ENCODE data around the gene SCG5. TPM values are rescaled to one million over a fixed set of nuclear protein-coding genes. Genes with fewer than 3 reads are reported as not detected.

SCG5 gene
- total and polyA plus RNA-seq, 2 of the 13 experiments (the other 11 are each of a cell fraction or from before 2014, with no cell fraction given): 2.3 to 3.5 TPM

DNA sequence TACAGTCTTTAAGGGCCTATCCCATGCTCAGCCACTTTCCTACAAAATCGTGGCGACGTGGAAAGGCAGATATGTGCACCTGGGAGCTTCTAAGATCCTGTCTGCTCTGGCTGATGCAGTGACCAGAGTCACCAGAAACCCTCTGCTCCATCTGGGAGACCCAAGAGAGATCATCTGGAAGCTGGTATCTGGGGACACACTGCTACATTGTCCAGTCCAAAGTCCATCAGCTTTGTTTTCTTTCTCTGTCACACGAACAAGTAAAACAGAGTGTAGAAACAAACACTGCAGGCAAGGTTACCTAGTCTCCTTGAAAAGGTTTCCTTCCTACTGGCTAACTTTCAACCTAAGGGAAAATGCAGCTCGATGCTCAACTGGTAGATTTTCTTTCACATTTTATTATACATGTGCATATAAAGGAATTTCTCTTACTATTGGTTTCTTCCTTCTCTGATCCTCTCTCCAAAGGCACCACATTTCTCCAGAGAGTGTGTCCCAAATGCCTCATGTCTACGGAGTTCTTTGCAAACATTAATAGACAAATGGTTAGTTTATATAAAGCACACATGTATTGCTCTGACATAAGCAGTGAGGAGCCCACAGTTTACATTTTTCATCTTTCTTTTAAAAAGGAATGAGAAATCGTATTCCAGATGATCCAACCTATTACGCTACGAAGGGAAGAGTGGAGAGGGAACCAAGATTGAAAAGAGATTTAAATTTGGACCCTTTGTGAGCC, 68.0 kb downstream of the SCG5 start (continued):
- peak; percentile 86 for TF ChIP-seq HMG20A (CRISPR knock-in tag; IDR thresholded peaks at IDR 0.05; ENCODE audit: borderline replicate concordance)
- TF ChIP-seq HMG20B (CRISPR knock-in tag; conservative IDR thresholded peaks at IDR 0.05): no peak
- TF ChIP-seq SATB2 (CRISPR knock-in tag; IDR thresholded peaks at IDR 0.05): no peak
- no peak for TF ChIP-seq ZFP41 (CRISPR knock-in tag; IDR thresholded peaks at IDR 0.05; ENCODE audit: borderline replicate concordance)
- TF ChIP-seq HOXA9 (CRISPR knock-in tag; IDR thresholded peaks at IDR 0.05; ENCODE audit: borderline replicate concordance): no peak
- no peak for TF ChIP-seq NR2F6 (IDR thresholded peaks at IDR 0.05)
- 0 out of 2 replicates have a peak, but pooled peaks have one; percentile 11 for TF ChIP-seq NR2F6 (CRISPR knock-in tag; IDR thresholded peaks at IDR 0.05)
- TF ChIP-seq, protein P1, sequence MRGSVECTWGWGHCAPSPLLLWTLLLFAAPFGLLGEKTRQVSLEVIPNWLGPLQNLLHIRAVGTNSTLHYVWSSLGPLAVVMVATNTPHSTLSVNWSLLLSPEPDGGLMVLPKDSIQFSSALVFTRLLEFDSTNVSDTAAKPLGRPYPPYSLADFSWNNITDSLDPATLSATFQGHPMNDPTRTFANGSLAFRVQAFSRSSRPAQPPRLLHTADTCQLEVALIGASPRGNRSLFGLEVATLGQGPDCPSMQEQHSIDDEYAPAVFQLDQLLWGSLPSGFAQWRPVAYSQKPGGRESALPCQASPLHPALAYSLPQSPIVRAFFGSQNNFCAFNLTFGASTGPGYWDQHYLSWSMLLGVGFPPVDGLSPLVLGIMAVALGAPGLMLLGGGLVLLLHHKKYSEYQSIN (CRISPR knock-in tag; IDR thresholded peaks at IDR 0.05; ENCODE audit: borderline replicate concordance): no peak
- TF ChIP-seq ZNF20 (CRISPR knock-in tag; IDR thresholded peaks at IDR 0.05): no peak
- TF ChIP-seq IKZF1 (IDR thresholded peaks at IDR 0.05): no peak
- TF ChIP-seq JUNB (CRISPR knock-in tag; IDR thresholded peaks at IDR 0.05; ENCODE audit: borderline replicate concordance): no peak
- no peak for TF ChIP-seq NFKB2 (CRISPR knock-in tag; IDR thresholded peaks at IDR 0.05; ENCODE audit: borderline replicate concordance)
- TF ChIP-seq KLF16 (CRISPR knock-in tag; IDR thresholded peaks at IDR 0.05): no peak
- no peak for TF ChIP-seq ZKSCAN5 (CRISPR knock-in tag; IDR thresholded peaks at IDR 0.05)
- no peak for TF ChIP-seq MED8 (CRISPR knock-in tag; IDR thresholded peaks at IDR 0.05; ENCODE audit: insufficient replicate concordance)
- TF ChIP-seq ZNF644 (CRISPR knock-in tag; IDR thresholded peaks at IDR 0.05; ENCODE audit: low read depth): peak; percentile 82
- no peak for TF ChIP-seq ZBTB3 (CRISPR knock-in tag; IDR thresholded peaks at IDR 0.05; ENCODE audit: borderline replicate concordance, low read depth)
- no peak for TF ChIP-seq MED13 (CRISPR knock-in tag; IDR thresholded peaks at IDR 0.05)
- no peak for TF ChIP-seq CBX5 (CRISPR knock-in tag; IDR thresholded peaks at IDR 0.05; ENCODE audit: borderline replicate concordance)
- no peak for TF ChIP-seq HIVEP1 (CRISPR knock-in tag; IDR thresholded peaks at IDR 0.05)
- no peak for TF ChIP-seq ZNF343 (CRISPR knock-in tag; IDR thresholded peaks at IDR 0.05)
- no peak for TF ChIP-seq ZNF737 (CRISPR knock-in tag; IDR thresholded peaks at IDR 0.05; ENCODE audit: borderline replicate concordance)
- TF ChIP-seq ZNF484 (CRISPR knock-in tag; IDR thresholded peaks at IDR 0.05; ENCODE audit: borderline replicate concordance, low read depth): no peak
- TF ChIP-seq, protein P2, sequence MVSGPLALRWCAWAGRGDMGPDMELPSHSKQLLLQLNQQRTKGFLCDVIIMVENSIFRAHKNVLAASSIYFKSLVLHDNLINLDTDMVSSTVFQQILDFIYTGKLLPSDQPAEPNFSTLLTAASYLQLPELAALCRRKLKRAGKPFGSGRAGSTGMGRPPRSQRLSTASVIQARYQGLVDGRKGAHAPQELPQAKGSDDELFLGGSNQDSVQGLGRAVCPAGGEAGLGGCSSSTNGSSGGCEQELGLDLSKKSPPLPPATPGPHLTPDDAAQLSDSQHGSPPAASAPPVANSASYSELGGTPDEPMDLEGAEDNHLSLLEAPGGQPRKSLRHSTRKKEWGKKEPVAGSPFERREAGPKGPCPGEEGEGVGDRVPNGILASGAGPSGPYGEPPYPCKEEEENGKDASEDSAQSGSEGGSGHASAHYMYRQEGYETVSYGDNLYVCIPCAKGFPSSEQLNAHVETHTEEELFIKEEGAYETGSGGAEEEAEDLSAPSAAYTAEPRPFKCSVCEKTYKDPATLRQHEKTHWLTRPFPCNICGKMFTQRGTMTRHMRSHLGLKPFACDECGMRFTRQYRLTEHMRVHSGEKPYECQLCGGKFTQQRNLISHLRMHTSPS (CRISPR knock-in tag; IDR thresholded peaks at IDR 0.05; ENCODE audit: low read depth): no peak
- TF ChIP-seq KMT2B (CRISPR knock-in tag; IDR thresholded peaks at IDR 0.05): no peak
- TF ChIP-seq XBP1 (CRISPR knock-in tag; IDR thresholded peaks at IDR 0.05): no peak
- TF ChIP-seq NFKBIZ (CRISPR knock-in tag; IDR thresholded peaks at IDR 0.05): no peak
- TF ChIP-seq NFIB (CRISPR knock-in tag; IDR thresholded peaks at IDR 0.05; ENCODE audit: borderline replicate concordance): no peak
- TF ChIP-seq ZBTB20 (CRISPR knock-in tag; IDR thresholded peaks at IDR 0.05; ENCODE audit: borderline replicate concordance, low read depth): no peak
- TF ChIP-seq CC2D1A (CRISPR knock-in tag; IDR thresholded peaks at IDR 0.05): no peak
- TF ChIP-seq ZNF562 (CRISPR knock-in tag; IDR thresholded peaks at IDR 0.05; ENCODE audit: borderline replicate concordance): no peak
